ENCODE results near the gene SERINC4. TPM values are rescaled to one million over a fixed set of nuclear protein-coding genes. Genes with fewer than 3 reads are reported as not detected.
"Not testable (repeated sequence)": the region's sequence is repeated elsewhere in the genome, so short reads cannot be mapped to it uniquely, and the experiment has no call there.

Gene SERINC4
- total RNA-seq, 6 experiments from 2014 or later, result 0.22 to 0.26 TPM; not detected in 4

DNA sequence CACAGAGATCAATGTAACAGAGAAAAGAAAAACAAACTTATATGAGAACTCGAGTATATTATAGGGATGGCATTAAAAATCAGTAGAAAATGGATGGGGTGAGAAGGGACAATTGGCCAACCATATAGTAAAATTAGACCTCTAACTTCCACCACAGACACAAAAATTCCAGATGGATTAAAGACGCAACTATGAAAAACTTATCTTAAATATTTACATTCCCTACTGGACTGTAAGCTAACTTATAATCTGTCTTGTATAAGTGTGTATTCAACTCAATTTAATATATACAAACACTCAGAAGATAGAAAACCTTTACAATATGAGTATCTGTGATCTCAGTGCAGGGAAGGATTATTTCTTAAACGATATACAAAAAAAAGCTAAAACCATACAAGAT is 21.5 kb upstream of the SERINC4 start:
- no peak for DNase-seq
- no peak for TF ChIP-seq POLR2A (IDR thresholded peaks at IDR 0.05)
- TF ChIP-seq, protein P1, sequence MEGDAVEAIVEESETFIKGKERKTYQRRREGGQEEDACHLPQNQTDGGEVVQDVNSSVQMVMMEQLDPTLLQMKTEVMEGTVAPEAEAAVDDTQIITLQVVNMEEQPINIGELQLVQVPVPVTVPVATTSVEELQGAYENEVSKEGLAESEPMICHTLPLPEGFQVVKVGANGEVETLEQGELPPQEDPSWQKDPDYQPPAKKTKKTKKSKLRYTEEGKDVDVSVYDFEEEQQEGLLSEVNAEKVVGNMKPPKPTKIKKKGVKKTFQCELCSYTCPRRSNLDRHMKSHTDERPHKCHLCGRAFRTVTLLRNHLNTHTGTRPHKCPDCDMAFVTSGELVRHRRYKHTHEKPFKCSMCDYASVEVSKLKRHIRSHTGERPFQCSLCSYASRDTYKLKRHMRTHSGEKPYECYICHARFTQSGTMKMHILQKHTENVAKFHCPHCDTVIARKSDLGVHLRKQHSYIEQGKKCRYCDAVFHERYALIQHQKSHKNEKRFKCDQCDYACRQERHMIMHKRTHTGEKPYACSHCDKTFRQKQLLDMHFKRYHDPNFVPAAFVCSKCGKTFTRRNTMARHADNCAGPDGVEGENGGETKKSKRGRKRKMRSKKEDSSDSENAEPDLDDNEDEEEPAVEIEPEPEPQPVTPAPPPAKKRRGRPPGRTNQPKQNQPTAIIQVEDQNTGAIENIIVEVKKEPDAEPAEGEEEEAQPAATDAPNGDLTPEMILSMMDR (IDR thresholded peaks at IDR 0.05), result no peak
- no peaks in the 10 kb centered on the region for H3K9me3 ChIP-seq
- H3K27ac ChIP-seq, result no peak overlapping the region
- intact Hi-C loops (cut with DNase I), result no loop called here
- no peak for ATAC-seq
- H3K4me3 ChIP-seq, result no peak overlapping the region
- peaks cover 0 to 16% (median 5%) of the 10 kb centered on the region in 4 donors for H3K4me1 ChIP-seq
- no peaks in the 10 kb centered on the region for H3K27me3 ChIP-seq
- peaks cover 0 to 8% (median 2%) of the 10 kb centered on the region in 4 donors for H3K36me3 ChIP-seq
- 56% methylated on average over 3 of the region's 3 CpGs for WGBS (ENCODE audit: insufficient coverage, low coverage, low lambda C conversion rate, missing lambda C conversion rate)

DNA sequence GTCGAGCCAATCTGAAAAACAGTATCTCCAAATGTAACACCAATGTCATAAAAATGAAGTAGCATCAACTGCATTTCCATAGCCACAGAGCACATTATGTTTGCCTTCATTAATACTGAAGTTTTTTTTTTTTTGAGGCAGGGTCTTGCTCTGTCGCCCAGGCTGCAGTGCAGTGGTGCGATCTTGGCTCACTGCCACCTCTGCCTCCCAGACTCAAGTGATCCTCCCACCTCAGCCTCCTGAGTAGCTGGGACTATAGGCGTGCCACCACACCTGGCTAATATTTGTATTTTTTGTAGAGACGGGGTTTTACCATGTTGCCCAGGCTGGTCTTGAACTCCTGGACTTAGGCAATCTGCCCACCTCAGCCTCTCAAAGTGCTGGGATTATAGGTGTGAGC is 15.0 kb upstream of the SERINC4 start:
- H3K4me1 ChIP-seq; H3K4me3 ChIP-seq; H3K27ac ChIP-seq; intact Hi-C loops (cut with DNase I); DNase-seq; H3K27me3 ChIP-seq; ATAC-seq; H3K9me3 ChIP-seq: not testable (repeated sequence)
- 94% methylated on average over 1 of the region's 5 CpGs for WGBS (ENCODE audit: insufficient coverage, low coverage, low lambda C conversion rate, missing lambda C conversion rate)
- peaks cover 0 to 59% (median 30%) of the 10 kb centered on the region in 4 donors for H3K36me3 ChIP-seq

DNA sequence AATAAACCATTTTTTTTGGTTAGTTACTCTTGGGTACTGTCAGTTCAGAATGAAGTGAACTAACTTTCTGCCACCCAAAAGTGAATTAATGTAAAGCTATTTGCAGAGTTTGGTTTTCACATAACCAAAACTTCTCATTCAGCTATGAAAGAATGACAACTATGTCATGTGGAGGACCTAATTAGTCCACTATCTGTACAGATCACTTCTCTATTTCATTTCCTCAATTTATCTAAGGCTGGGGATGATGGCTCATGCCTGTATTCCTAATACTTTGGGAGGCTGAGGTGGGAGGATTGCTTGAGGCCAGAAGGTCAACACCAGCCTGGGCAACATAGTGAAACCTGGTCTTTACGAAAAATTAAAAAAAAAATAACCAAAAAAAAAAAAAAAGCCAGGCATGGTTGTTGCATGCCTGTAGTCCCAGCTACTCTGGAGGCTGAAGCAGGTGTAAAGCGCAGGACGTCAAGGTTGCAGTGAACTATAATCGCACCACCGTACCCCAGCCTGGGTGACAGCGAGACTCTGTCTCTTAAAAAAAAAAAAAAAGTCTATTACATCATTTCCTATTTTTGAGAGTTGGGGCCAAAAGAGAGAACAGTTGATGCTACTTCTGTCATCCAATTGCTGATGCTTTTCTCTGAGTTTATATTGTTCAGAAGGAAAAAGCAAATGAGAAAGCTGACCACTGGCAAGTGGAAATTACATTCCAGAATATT is 9.1 kb upstream of the SERINC4 start:
- Histone ChIP-seq H3K4me1 (no peaks in the 10 kb centered on the region), H3K4me3 (no peak overlapping the region), H3K9me3 (no peaks in the 10 kb centered on the region), H3K36me3 (peaks cover 9 to 79% (median 44%) of the 10 kb centered on the region in 4 donors), H3K27me3 (no peaks in the 10 kb centered on the region), H3K27ac (no peak overlapping the region)
- whole genome bisulfite sequencing (ENCODE audit: insufficient coverage, low coverage, low lambda C conversion rate, missing lambda C conversion rate), result 77% methylated on average over 6 of the region's 6 CpGs
- no peak for TF ChIP-seq POLR2A (IDR thresholded peaks at IDR 0.05)
- TF ChIP-seq, protein P1 (IDR thresholded peaks at IDR 0.05), result no peak
- DNase-seq (no peak), ATAC-seq (peak in 2 of 4 donors; percentile 38 to 50)
- intact Hi-C loops (cut with DNase I), result no loop called here

DNA sequence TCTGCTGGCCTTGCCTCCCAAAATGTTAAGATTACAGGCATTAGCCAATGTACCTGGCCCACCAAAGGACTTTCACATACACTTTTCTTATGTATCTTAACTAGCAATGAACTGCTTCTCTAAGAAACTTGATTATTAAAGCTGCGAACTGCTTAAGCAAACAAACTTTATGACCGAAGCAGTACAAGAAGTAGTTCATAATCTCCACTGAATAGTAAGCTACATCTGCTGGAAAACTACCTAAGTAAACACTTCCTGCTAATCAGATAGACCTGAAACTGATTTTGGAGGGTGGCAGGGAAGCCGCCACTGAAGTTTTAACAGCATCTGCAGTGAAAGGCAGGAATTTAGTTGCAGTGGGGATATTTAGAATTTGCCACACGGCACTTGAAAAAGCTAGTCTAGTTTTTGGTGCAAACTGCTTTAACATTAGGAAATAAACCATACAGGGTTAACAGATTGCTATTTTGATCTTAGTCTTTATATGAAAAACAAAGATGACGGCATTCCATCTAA is 8.5 kb upstream of the SERINC4 start:
- peaks cover 9 to 73% (median 40%) of the 10 kb centered on the region in 4 donors for H3K36me3 ChIP-seq
- DNase-seq (no peak), ATAC-seq (no peak)
- no peaks in the 10 kb centered on the region for H3K4me1 ChIP-seq
- H3K27ac ChIP-seq, result no peak overlapping the region
- H3K27me3 ChIP-seq, result no peaks in the 10 kb centered on the region
- 86% methylated on average over 5 of the region's 5 CpGs for WGBS (ENCODE audit: insufficient coverage, low coverage, low lambda C conversion rate, missing lambda C conversion rate)
- TF ChIP-seq POLR2A (IDR thresholded peaks at IDR 0.05), result no peak
- TF ChIP-seq, protein P1 (IDR thresholded peaks at IDR 0.05), result no peak
- no peaks in the 10 kb centered on the region for H3K9me3 ChIP-seq
- no peak overlapping the region for H3K4me3 ChIP-seq
- intact Hi-C loops (cut with DNase I), result no loop called here

DNA sequence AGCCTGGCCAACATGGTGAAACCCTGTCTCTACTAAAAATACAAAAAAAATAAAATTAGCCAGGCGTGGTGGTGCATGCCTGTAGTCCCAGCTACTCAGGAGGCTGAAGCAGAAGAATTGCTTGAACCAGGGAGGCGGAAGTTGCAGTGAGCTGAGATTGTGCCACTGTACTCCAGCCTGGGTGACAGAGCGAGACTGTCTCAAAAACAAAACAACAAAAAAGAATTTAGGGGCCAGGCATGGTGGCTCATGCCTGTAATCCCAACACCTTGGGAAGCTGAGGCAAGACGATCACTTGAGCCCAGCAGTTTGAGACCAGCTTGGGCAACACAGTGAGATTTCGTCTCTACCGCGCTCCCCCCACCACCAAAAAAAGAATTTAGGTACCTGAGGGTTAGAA is 2.7 kb upstream of the SERINC4 start:
- intact Hi-C loops (cut with DNase I); DNase-seq; H3K27me3 ChIP-seq; H3K9me3 ChIP-seq; ATAC-seq; H3K4me1 ChIP-seq; H3K4me3 ChIP-seq; H3K27ac ChIP-seq: not testable (repeated sequence)
- H3K36me3 ChIP-seq, result peaks cover 0 to 38% (median 23%) of the 10 kb centered on the region in 4 donors
- WGBS (ENCODE audit: insufficient coverage, low coverage, low lambda C conversion rate, missing lambda C conversion rate), result 94% methylated on average over 7 of the region's 7 CpGs

Measured in right lobe of liver (tissue), 6 donors.